ENCODE measurements around the gene RFT1. TPM values are rescaled to one million over a fixed set of nuclear protein-coding genes. Genes with fewer than 3 reads are reported as not detected.
"Not testable (repeated sequence)": the region's sequence is repeated elsewhere in the genome, so short reads cannot be mapped to it uniquely, and the experiment has no call there.

The RFT1 gene
- total RNA-seq, 1 experiment from 2014 or later: 33.6 TPM

GRCh38 chr3:53071882-53072431, 58.3 kb downstream of the RFT1 start:
- no peak for DNase-seq (ENCODE audit: low spot score)

- no peak for DNase-seq (ENCODE audit: low spot score)
Measured at GRCh38 chr3:53069422-53070068, 60.7 kb downstream of the RFT1 start.

- no peak for DNase-seq (ENCODE audit: low spot score)
Measured at GRCh38 chr3:53068176-53068575, 62.1 kb downstream of the RFT1 start.

- no peak for DNase-seq (ENCODE audit: low spot score)
Measured at GRCh38 chr3:53067567-53067966, 62.7 kb downstream of the RFT1 start.

- DNase-seq (ENCODE audit: low spot score): no peak
Measured at GRCh38 chr3:53065841-53066480, 64.3 kb downstream of the RFT1 start.

- DNase-seq (ENCODE audit: low spot score): no peak
Measured at GRCh38 chr3:53062905-53063304, 67.3 kb downstream of the RFT1 start.

GRCh38 chr3:53056442-53056841, 73.8 kb downstream of the RFT1 start:
- no peak for DNase-seq (ENCODE audit: low spot score)

GRCh38 chr3:53054233-53054632, 76.0 kb downstream of the RFT1 start:
- DNase-seq (ENCODE audit: low spot score): not testable (repeated sequence)

- no peak for DNase-seq (ENCODE audit: low spot score)
Measured at GRCh38 chr3:53051929-53052328, 78.3 kb downstream of the RFT1 start.

GRCh38 chr3:53049987-53050386, 80.2 kb downstream of the RFT1 start:
- DNase-seq (ENCODE audit: low spot score): no peak

- DNase-seq (ENCODE audit: low spot score): no peak
Measured at GRCh38 chr3:53046171-53047170, 83.8 kb downstream of the RFT1 start.

- DNase-seq (ENCODE audit: low spot score): peak; percentile 22
Measured at GRCh38 chr3:53045518-53046170, 84.6 kb downstream of the RFT1 start, which contains the start of gene SFMBT1. TSS of gene SFMBT1 (minus strand) at chr3:53046073. CDS start at chr3:52969128, 76,945 bp downstream.

GRCh38 chr3:53044711-53045517, 85.3 kb downstream of the RFT1 start:
- DNase-seq (ENCODE audit: low spot score): peak; percentile 29

- peak; percentile 16 for DNase-seq (ENCODE audit: low spot score)
Measured at GRCh38 chr3:53044371-53044710, 85.9 kb downstream of the RFT1 start.

- DNase-seq (ENCODE audit: low spot score): no peak
Measured at GRCh38 chr3:53043738-53044137, 86.5 kb downstream of the RFT1 start.

GRCh38 chr3:53042651-53043050, 87.6 kb downstream of the RFT1 start:
- no peak for DNase-seq (ENCODE audit: low spot score)

- DNase-seq (ENCODE audit: low spot score): peak; percentile 23
Measured at GRCh38 chr3:53040351-53040820, 89.8 kb downstream of the RFT1 start.

GRCh38 chr3:53039376-53039752, 90.9 kb downstream of the RFT1 start:
- no peak for DNase-seq (ENCODE audit: low spot score)

- DNase-seq (ENCODE audit: low spot score): no peak
Measured at GRCh38 chr3:53038679-53039375, 91.4 kb downstream of the RFT1 start.

All from A172 (cell line).